Effector memory CD4-positive, alpha-beta T cell (primary cell): ENCODE results near the gene DNAAF8.
A peak's percentile ranks its signal among the peaks of the same experiment; 100 is the strongest.
"Not testable (repeated sequence)": the region's sequence is repeated elsewhere in the genome, so short reads cannot be mapped to it uniquely, and the experiment has no call there.

Source experiments
- DNase-seq, 3 donors: peaks; one replicate each; pipeline ENCODE4 v3.0.0-alpha.2; 2020
- H3K27ac ChIP-seq: 2 replicates; pipeline ENCODE4 v1.7.0; 2013; ENCODE audit warnings: mild to moderate bottlenecking, low read length, moderate library complexity; ENCODE audit not compliant: insufficient read depth, poor library complexity, severe bottlenecking
- H3K27me3 ChIP-seq: replicated peaks from 2 replicates; pipeline ENCODE4 v1.7.0; 2013; ENCODE audit warnings: mild to moderate bottlenecking, low read length; ENCODE audit not compliant: insufficient read depth, control insufficient read depth, poor library complexity, severe bottlenecking
- H3K36me3 ChIP-seq: 2 replicates; pipeline ENCODE4 v1.7.0; 2013; ENCODE audit warnings: mild to moderate bottlenecking, low read length, moderate library complexity; ENCODE audit not compliant: control insufficient read depth, insufficient read depth
- H3K4me1 ChIP-seq: 2 replicates; pipeline ENCODE4 v1.7.0; 2013; ENCODE audit warnings: low read length, mild to moderate bottlenecking; ENCODE audit not compliant: control insufficient read depth, insufficient read depth, poor library complexity, severe bottlenecking
- H3K4me3 ChIP-seq: 2 replicates; pipeline ENCODE4 v1.7.0; 2013; ENCODE audit warnings: low read length, low read depth, mild to moderate bottlenecking; ENCODE audit not compliant: insufficient read depth, poor library complexity, severe bottlenecking
- H3K9me3 ChIP-seq: 2 replicates; pipeline ENCODE4 v1.7.0; 2013; ENCODE audit warnings: mild to moderate bottlenecking, low read length, moderate library complexity; ENCODE audit not compliant: control insufficient read depth

The DNAAF8 gene

DNA sequence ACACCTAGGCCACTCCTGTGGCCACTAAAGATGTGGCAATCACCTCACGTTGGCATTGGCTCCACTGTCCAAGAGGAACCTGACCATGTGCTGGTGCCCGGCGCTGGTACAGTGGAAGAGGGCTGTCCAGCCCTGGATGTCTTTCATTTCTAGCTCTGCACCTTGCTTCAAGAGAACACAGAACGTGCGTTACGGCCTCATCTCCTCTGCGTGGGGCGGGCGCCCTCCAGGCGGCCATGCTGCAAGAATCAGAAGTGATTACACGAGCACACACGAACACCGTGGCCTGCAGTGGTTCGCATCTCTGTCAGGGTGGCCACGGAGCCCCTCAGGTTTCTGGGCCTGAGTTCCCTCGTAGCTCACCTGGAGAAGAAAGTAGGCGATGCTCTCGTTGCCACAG, 7.7 kb upstream of the DNAAF8 start:
- no peaks in the 10 kb centered on the region for H3K27me3 ChIP-seq
- H3K4me3 ChIP-seq = no peak overlapping the region
- no peaks in the 10 kb centered on the region for H3K9me3 ChIP-seq
- H3K27ac ChIP-seq = no peak overlapping the region
- no peaks in the 10 kb centered on the region for H3K4me1 ChIP-seq
- H3K36me3 ChIP-seq = peaks cover 43% of the 10 kb centered on the region
- DNase-seq = no peak

GRCh38 chr16:4728676-4729075, 5.7 kb upstream of the DNAAF8 start:
- peaks cover 6% of the 10 kb centered on the region for H3K4me1 ChIP-seq
- DNase-seq = no peak
- H3K27ac ChIP-seq = no peak overlapping the region
- H3K27me3 ChIP-seq = no peaks in the 10 kb centered on the region
- H3K36me3 ChIP-seq = peaks cover 34% of the 10 kb centered on the region
- H3K9me3 ChIP-seq = no peaks in the 10 kb centered on the region
- no peak overlapping the region for H3K4me3 ChIP-seq

DNA sequence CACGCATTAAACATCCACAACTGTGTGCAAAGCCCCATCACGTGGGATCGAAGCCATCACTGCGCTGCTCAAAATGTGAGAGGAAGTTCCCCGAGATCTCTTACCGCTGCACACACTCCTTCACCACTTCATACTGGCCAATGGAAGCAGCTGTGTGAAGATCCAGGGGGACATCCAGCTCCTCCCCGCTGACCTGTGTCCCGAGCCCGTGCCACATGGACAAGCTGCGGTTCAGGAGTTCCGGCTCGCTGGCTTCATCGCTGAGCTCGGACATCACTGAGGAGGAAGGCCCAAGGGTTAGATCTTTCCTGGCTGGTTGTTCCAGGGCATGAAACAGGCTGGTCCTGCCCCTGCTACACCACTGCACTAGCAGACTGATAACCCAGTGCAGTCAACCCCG, 4.5 kb upstream of the DNAAF8 start:
- Histone ChIP-seq H3K27me3 (no peaks in the 10 kb centered on the region), H3K4me1 (peaks cover 8% of the 10 kb centered on the region), H3K36me3 (peaks cover 26% of the 10 kb centered on the region), H3K4me3 (no peak overlapping the region), H3K27ac (no peak overlapping the region), H3K9me3 (no peaks in the 10 kb centered on the region)
- no peak for DNase-seq

DNA sequence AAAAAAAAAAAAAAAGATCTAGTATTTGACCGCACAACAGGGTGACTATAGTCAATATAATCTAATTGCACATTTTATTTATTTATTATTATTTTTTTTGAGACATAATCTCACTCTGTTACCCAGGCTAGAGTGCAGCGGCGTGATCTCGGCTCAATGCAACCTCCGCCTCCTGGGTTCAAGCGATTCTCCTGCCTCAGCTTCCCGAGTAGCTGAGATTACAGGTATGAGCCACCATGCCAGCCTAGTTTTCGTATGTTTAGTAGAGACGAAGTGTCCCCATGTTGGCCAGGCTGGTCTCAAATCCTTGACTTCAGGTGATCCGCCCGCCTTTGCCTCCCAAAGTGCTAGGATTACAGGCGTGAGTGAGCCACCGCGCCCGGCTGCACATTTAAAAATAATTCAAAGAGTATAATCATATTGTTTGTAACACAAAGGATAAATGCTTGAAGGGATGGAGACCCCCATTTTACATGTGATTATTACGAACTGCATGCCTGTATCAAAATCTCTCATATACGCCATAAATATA, 1.1 kb upstream of the DNAAF8 start:
- DNase-seq = no peak
- H3K4me1 ChIP-seq = peaks cover 14% of the 10 kb centered on the region
- no peaks in the 10 kb centered on the region for H3K27me3 ChIP-seq
- peaks cover 9% of the 10 kb centered on the region for H3K36me3 ChIP-seq
- peak overlapping the region; percentile 86 for H3K4me3 ChIP-seq
- no peak overlapping the region for H3K27ac ChIP-seq
- H3K9me3 ChIP-seq = no peaks in the 10 kb centered on the region

DNA sequence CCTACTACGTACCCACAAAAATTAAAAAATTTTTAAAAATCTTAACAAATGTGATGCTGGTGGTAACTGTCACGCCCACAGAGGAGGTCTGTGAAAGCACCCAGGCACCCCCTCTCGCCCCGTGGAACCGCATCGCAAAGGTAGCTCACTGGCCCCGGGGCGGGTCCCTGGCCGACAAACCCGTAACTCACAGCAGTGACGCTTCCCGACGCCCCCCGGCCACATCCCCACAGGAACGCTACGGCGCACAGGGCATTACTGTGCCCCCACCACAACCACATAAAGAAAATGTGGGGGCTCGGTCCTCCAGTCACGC, 632 bp upstream of the DNAAF8 start:
- H3K4me1 ChIP-seq = peaks cover 14% of the 10 kb centered on the region
- no peak for DNase-seq
- peak overlapping the region; percentile 78 for H3K27ac ChIP-seq
- H3K36me3 ChIP-seq = peaks cover 9% of the 10 kb centered on the region
- no peaks in the 10 kb centered on the region for H3K9me3 ChIP-seq
- peak overlapping the region; percentile 86 for H3K4me3 ChIP-seq
- H3K27me3 ChIP-seq = no peaks in the 10 kb centered on the region

DNA sequence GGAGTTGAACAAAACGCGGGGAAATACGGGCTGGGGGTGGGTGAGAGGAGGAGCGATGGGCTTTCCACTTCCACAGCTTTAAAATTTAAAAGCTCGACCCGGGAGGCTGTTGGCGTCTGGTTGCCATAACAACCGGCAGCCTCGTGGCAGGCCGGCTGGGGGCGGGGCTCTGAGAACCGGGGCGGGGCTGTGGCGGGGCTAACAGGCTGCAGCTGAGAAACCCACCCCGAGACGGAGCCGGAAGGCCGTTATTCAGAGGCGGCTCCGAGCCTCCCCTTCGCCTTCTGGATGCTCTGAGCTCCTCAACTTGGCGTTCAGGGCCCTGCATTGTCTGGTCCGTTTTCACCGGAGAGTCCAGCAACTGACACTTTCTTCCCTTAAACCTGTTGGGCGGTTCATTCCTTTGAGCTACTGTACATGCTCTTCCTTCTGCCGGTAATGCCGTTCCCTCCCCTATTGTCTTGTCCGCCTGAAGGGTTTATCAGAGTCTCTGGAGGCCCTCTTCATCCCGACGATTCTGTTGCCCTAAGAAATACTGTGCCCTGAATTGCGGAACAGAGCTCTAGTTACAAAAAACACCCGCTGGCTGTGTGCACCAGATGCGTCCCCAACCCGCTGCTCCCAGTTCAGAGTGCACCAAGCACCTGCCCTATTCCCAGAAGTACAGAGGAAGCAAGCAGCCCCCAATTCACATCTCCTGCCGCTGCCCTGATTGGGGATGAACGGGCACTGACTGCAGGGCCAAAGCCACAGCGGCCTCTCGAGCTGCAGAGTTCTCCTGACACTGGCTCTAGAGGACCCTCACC, 596 bp downstream of the DNAAF8 start:
- Histone ChIP-seq H3K36me3 (peaks cover 5% of the 10 kb centered on the region), H3K4me3 (peak overlapping the region; percentile 86), H3K27me3 (no peaks in the 10 kb centered on the region), H3K27ac (peak overlapping the region; percentile 78), H3K9me3 (no peaks in the 10 kb centered on the region), H3K4me1 (peaks cover 14% of the 10 kb centered on the region)
- peak; percentile 90 to 92 (median 92) for DNase-seq

DNA sequence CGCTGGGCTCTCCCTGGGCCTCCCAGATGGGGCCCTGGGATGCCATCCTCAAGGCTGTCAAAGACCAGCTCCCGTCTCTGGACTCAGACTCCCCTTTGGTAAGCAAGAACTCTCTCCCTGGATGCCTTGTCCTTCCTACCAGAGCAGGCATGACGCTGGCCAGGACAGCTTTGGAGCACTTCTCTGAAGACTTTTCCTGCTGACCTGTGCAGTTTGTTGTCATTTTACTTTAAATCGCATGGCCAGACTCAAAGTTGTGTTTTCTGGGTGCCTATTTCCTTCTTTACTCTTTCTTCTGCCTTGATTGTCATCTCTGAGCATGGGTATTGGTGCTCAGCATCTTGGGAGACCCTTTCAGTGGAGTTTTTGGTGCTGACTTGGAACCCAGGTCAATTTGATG, 2.2 kb downstream of the DNAAF8 start:
- no peaks in the 10 kb centered on the region for H3K9me3 ChIP-seq
- no peak for DNase-seq
- peaks cover 14% of the 10 kb centered on the region for H3K4me1 ChIP-seq
- no peaks in the 10 kb centered on the region for H3K36me3 ChIP-seq
- no peak overlapping the region for H3K27ac ChIP-seq
- no peaks in the 10 kb centered on the region for H3K27me3 ChIP-seq
- H3K4me3 ChIP-seq = no peak overlapping the region

DNA sequence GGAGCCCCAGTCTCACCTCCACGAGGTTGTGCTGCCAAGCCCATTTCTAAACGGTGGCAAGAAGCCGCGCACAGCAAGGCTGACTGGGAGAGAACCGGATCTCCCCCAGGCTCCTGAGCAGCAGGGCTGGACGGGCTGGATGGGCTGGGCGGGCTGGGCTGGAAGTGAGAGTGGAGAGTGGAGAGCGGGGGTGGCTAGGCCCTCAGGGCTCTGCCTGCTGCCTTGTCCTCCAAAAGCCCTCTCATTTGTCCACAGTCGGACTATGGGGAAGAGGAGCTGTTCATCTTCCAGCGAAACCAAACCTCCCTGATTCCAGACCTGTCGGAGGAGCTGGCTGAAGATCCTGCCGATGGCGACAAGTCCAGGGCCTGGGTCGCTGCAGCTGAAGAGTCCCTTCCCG, 3.2 kb downstream of the DNAAF8 start:
- H3K36me3 ChIP-seq = no peaks in the 10 kb centered on the region
- DNase-seq = no peak
- no peaks in the 10 kb centered on the region for H3K27me3 ChIP-seq
- H3K9me3 ChIP-seq = no peaks in the 10 kb centered on the region
- H3K4me1 ChIP-seq = peaks cover 14% of the 10 kb centered on the region
- no peak overlapping the region for H3K27ac ChIP-seq
- no peak overlapping the region for H3K4me3 ChIP-seq

GRCh38 chr16:4738370-4738769, 4.0 kb downstream of the DNAAF8 start:
- H3K4me3 ChIP-seq, H3K27me3 ChIP-seq, DNase-seq, H3K36me3 ChIP-seq, H3K27ac ChIP-seq, H3K9me3 ChIP-seq: not testable (repeated sequence)
- H3K4me1 ChIP-seq = peaks cover 14% of the 10 kb centered on the region

DNA sequence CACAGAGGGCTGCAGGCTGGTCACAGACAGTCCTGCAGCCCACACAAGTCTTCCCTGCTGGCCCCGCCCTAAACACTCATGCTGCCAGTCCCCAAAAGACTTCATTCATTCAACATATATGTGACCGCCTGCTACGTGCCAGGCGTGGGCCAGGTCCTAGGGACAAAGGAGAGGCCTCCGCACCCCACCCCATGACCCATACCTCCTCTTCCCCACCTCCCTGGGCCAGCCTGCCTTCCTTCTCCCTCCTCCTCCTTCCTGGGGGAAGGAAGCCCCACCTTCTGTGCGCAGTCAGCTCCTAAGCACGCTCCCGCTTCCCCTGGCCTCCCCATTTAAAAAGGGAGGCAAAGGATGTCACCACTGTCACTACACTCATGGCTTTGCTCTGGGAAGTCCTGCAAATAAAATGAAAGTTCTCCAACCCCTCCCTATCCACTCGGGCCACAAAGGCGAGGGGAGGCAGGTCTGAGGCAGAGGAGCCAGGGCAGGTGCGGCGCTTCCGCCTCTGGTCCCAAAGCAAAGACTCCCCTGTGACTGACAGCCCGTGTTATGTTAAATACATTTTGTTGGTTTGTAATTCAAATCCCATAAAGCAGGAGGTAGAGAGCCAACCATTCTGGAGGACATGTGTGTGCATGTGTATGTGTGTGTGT, 9.0 kb downstream of the DNAAF8 start:
- no peaks in the 10 kb centered on the region for H3K9me3 ChIP-seq
- no peak for DNase-seq
- H3K4me1 ChIP-seq = peaks cover 3% of the 10 kb centered on the region
- no peaks in the 10 kb centered on the region for H3K36me3 ChIP-seq
- no peak overlapping the region for H3K27ac ChIP-seq
- H3K4me3 ChIP-seq = no peak overlapping the region
- H3K27me3 ChIP-seq = no peaks in the 10 kb centered on the region
